GM19463 (cell line): ENCODE measurements around the gene MYO5C.
A peak's percentile ranks its signal among the peaks of the same experiment; 100 is the strongest.
"Not testable (repeated sequence)": the region's sequence is repeated elsewhere in the genome, so short reads cannot be mapped to it uniquely, and the experiment has no call there.

Experiments
- ATAC-seq: cut with Tn5 transposase; IDR thresholded peaks from one replicate; pipeline ENCODE4 v1.9.1; 2021; ENCODE audit warnings: mild to moderate bottlenecking, moderate library complexity; ENCODE audit not compliant: unreplicated experiment

MYO5C gene

DNA sequence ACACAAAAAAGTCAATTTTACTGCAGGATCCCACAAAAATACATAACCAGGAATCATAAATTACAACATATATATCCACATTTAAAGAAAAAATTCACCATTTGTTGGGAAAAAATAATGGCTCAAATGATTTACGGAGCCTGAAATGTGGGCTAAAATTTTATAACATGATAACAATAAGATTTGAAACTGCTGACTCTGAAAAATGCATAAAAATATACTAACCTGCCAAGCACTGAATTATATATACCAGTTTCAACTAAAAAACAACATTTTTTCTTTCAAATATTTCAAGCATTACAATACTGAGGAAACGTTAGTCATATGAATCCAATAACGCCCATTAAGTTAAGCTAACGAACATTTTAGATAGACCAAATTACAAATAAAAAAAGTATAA is 12.2 kb upstream of the MYO5C start:
- ATAC-seq: no peak

DNA sequence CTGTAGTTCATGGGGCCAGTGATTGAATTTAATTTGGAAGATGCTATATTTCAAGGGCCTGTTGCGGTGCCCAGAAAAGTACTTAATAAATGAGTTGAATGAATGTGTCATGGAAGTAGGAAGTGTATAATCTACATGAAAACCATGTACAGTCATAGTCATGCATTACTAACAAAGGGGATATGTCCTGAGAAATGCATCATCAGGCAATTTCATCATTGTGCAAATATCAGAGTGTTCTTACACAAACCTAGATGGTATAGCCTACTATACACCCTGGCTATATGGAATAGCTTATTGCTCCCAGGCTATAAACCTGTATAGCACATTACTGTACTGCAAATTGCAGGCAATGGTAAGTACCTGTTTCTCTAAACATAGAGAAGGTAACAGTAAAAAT is 10.7 kb upstream of the MYO5C start:
- ATAC-seq: no peak

DNA sequence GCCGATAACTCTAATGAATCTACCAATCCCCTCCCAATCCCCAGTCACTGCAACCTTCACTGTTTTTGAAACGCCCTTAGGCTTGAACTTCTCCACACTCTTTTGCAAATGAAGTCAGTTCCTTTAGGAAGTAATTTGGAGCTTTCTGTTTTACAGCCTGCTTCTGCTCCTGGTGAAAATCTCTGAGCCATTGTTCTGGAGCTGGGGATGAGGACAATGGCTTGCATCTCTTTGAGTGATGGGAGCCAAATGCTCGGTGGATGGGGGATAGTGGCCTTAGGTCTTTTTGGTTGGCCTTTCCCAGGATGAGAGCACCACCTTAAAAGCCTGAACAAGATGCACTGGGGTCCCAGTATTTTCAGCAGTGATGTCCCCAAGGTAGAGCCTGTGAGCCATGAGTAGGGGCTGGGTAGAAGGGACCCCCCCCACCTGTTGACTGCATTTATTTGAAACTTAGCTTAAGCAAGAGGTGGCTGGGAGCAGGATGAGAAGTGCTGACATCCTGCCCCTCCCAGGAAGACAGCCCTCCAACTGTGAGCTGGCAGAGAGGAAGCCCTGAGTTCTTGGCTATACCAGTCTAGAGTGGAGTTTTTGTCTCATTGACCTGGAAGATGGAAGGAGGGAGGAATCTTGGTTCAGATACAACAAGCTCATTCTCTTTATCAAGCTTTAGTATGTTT is 7.6 kb upstream of the MYO5C start:
- ATAC-seq: no peak

DNA sequence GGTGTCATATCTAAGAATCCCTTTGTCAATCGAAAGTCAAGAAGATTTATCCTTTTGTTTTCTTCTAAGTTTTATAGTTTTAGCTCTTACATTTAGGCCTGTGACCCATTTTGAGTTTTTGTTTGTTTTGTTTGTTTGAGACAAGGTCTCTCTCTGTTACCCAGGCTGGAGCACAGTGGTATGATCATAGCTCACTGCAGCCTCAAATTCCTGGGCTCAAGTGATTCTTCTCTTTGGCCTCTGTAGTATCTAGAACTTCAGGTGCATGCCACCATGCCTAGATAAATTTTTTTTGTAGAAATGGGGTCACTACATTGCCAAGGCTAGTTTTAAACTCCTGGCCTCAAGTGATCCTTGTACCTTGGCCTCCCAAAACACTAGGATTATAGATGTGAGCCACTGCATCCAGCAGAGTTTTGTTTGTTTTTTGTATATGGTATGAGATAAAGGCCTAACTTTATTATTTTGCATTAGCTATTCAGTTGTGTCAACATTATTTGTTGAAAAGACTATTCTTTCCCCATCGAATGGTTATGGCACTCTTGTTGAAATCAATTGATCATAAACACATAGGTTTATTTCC is 5.8 kb upstream of the MYO5C start:
- ATAC-seq: no peak

DNA sequence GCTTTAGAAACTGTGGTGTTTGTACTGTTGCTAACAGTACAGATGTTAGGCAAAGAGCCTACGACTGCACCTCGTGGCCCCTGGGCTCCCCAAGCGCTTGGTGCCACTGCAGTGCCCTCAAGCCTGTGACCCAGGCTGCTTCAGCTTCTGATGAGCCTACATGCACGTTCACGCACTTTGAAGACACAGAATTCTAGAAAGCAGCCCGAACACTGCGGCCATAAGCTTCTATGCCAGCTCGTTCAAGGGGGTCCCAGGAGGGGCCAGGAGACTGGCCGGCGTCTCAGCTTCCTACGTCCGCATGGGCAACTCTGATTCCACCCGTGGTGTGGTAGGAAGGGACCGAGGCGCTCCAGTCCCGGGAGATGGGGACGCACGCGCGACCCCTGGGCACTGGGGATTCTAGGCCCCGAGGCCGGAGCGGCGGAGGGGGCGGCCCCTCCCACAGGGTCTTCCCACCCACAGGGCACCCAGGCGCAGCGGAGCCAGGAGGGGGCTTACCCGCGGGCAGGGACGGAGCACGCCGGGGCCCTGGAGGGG is 653 bp downstream of the MYO5C start:
- peak; percentile 19 for ATAC-seq

DNA sequence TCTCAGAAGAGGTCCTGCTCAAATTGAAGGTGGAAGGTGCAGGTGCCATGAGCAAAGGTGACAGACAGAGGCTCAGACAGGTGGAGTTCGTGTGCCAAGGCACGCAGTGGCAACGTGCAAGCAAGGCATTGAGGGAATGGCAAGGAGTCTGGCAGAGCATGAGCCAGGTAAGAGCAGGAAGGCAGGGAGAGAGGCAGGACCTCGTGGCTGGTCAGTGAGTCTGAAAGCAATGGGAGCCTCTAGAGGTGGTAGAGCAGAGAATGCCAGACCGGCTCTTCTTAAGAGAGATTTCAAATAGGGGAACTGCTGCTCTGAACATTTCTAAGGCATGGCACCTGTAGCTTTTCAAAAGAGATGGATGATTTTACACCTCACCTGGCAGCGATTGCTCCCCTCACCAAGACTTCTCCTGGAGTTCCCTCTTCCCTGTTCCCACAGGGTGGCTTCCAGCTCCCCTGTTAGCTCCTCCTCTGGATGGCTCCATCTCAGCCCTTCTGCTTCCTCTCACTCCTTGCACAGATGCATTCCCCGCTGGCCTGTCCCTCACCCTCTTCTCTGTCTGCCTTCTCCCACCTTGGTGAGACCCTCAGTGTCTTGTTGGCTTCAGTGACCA is 2.7 kb downstream of the MYO5C start:
- ATAC-seq: no peak

DNA sequence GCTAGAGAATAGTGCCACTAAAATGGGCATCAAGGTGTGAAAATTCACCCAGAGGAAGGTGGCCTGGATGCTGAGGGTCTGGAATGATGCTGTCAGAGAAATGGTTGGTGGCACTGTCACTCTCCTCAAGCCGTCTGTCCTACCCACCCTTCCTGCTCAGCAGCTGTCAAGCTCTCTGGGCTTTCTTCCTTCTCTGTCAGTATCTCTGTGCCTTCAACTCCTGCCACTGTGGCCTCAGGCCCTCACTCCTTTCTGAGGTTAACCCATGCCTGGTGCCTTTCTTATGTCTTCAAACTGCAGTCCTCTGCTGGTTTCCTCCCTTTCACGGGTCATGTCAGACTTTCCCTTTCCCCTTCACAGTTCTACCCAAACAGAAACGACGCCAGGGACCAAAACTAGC is 4.4 kb downstream of the MYO5C start:
- peak; percentile 38 for ATAC-seq

DNA sequence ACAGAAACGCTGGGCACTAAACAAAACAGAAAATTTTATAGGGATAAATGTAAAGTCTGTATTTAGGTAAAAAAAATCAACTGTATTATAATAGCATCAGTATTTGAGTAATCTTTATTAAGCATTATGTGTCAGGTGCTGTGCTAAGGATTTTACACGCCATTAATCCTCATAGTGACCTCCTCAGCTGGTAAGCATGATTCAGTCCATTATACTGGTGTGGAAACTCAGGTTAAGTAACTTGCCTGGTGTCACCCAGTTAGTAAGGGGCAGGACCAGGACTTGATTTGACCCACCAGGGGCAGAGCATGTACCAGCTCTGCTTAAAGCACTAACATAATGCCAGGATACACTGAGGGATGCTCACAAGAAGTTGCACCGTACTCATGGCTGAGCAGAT is 4.8 kb downstream of the MYO5C start:
- ATAC-seq: no peak

DNA sequence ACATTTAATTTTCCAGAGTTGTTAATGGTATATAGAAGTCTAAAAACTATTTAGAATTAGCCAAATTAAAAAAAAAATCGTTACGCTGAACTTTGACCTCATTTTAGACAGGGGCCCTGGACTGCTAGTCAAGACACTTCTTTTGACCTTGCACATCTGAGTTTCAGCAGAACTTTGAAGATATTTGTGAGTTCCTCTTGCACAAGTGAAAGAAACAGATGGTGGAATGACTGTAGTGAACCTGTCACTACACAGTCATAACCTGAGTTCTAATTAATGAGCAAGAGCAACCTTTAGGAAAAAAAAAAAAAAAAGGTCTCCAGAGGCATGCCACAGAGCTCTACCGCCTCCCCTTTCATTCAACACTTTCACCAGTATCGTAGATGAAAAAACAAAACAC is 5.3 kb downstream of the MYO5C start:
- peak; percentile 43 for ATAC-seq

DNA sequence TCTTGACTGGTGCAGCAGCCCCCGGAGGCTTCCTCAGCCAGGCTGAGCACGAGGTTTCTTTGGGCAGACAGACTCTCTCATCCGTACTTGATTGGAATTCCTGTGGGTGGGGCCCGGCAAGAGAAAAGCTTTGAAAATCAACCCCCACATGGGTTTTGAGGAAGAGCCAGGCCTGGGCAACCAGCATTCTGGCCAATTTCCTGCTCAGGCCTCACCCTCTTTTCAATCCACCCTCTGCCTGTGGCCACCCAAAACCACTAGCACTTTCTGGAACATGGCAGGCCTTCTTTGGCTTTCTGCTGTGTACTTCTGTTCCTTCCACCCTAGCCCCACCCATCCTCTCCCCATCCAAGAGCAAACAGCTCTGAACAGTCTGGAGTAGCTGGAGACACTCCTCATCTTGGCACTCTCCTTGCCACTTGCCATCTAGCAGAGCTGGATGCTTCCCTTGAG is 5.9 kb downstream of the MYO5C start:
- ATAC-seq: no peak

DNA sequence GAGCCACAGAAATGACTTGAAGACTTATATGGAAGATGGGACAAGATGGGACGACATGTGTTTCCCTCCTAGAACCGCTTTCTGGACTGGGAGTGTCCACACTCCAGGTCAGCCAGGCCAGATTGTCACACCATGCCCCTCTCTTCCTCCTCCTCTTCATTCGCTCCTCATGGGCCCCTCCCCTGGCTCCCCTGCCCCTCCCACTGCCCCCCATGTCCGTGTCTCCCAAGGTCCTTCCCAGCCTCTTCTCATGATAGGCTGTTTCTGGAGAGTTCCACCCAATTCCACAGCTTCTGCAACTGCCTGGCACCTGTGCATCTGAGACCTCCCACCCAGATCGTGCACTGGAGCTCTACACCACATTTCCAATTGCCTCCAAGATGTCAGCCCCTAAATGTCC is 6.6 kb downstream of the MYO5C start:
- no peak for ATAC-seq

DNA sequence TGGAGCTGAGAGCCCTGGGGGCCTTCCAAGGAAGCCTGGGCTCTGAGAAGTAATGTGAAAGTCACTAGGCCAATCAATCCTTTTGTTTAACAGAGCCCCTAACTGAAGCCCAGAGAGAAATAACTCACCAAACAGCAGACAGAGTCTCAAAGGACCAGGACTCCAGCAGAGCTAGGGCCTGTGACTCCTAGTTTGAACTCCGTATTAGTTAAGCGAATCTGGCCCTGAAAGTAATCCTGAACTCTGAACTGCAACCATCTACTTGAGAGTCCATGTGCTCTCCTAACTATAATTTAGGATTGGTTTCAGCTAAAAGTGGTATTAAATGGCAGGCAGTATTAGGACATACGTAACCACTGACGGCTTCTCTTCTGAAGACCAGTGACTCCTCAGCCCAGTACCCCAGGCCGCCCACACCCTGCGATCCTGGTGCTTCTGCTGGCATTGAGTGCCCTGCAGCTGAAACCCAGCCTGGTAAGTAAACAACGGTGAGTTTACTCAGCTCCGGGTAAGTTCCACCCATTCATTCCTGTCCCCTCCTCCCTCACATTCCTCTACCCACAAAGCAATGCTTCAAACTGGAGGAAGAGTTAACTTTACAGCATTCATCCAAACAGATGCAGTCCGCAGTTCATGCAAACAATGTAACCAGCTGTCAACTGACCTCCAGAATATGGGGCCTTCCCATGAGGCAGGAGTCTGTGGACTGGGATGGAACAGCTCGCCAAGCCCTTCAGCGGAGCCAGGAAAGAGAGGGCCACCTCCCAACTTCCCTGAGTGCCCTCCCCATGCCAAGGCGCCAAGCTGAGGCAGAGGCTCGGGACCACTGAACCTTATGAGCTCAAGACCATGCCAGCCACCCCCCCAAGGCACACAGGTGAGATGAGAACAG is 7.3 kb downstream of the MYO5C start:
- no peak for ATAC-seq

DNA sequence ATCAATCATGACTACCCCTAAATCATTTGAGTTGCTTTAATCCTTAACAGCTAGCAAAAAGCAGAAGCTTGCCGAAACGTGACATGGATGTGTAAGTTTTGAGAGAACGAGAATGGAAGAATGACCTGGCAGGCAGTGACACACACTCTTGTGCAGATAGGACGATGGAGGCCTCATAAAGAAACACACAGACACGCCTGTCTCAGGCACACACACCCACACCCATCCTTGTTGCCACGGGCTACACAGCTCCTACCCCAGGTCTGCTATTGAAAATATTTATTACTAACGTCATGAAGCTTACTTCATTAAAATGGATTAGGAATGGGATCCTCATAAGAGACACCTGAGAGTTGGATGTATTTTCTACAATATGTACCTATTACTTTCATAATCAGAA is 8.5 kb downstream of the MYO5C start:
- no peak for ATAC-seq

DNA sequence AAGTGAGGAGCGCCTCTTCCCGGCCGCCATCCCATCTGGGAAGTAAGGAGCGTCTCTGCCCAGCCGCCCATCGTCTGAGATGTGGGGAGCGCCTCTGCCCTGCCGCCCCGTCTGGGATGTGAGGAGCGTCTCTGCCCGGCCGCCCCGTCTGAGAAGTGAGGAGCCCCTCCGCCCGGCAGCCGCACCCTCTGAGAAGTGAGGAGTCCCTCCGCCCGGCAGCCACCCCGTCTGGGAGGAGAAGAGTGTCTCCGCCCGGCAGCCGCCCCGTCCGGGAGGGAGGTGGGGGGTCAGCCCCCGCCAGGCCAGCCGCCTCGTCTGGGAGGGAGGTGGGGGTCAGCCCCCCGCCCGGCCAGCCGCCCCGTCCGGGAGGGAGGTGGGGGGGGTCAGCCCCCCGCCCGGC is 9.7 kb downstream of the MYO5C start:
- not testable (repeated sequence) for ATAC-seq

DNA sequence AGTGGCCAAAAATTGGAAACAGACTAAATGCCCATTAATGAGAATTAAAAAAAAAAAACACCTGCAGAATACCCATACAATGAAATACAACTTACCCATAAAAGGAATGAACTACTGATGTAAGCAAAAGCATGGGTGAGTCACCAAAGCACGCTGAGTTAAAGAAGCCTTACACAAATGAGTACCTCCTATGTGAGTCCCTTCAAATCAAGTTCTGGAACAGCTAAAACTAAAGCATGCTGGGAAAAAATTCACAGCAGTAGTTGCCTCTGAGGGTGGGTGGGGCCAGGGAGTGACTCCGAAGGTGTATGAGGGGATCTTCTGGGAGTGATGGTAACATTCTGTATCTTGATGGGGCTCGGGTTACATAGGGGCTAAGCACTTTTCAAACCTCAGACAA is 11.4 kb downstream of the MYO5C start:
- ATAC-seq: no peak

DNA sequence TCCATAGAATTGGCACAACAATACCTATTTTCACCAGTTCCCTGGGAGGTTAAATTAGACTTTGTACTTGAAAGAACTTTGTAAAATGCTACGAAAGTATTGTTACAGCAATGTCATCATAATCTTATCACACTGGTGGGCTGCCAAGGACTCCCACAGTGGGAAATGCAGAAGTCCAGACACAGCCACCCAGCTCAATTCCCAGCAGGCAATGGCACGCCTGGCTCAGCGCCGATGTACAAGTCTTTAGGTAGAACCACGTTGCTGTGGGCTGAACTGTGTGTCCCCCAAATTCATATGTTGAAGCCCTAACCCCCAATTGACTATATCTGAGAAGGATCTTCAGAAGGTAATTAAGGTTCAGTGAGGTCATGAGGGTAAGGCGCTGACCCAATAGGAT is 12.3 kb downstream of the MYO5C start:
- ATAC-seq: no peak

DNA sequence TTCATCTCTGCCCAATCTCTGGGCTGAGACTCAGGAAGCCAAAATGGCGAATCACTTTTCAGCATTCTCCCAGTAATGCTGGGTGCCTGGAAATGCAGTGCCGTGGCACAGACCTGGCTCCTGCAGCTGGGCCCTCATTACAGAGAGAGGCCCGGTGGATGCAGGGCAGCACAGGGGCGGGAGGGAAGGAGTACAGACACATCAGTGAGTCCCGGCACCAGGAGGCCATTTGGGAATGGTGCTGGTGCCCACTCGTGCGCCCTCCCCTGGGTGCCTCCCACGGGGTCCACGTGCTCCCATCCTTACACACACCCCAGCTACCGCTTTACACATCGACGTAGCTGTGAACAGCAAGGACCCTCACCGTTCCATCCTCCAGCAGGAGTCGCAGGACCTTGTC is 13.2 kb downstream of the MYO5C start:
- no peak for ATAC-seq

DNA sequence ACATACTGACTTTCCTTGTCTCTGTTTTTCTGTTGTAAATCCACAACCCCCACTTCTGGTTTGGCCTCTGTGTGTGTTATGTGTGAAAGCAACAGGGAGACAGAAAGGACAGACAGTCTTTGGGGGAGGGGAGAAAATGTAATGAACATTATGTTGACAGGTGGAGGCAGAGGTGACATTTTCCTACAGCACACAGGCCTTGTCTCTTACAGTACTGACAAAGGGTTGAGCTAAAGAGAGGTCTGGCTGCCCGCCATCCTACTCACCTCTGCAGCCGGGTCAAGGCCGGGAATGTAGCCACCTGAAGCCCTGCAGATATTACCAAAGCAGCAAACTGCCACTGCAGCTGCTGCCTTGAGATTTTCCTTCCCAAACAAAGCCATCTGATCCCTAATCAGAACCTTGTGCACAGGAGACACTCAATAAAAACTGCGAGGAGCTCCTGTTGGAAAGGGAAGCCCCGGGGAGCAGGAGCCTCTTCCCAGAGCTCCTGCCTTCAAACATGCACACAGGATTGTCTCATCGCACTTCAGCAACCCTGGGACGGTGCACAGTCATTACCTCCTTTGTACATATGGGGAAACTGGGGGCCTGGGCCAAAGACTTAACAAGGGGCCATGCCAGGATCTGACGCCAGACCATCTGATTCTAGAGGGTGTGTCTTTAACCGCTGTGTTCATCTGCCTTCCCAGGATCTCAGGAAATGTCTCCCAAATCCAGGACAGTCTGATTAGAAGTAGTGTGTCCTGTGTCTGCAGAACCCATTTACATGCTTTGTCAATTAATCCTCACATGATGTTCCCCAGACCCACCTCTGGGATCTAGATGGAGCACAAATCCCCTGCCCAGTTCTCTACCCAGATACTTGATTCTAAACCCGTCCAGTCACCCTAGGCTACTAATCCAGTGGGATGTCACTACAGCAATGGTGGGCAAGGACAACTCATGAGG is 14.2 kb downstream of the MYO5C start:
- no peak for ATAC-seq

DNA sequence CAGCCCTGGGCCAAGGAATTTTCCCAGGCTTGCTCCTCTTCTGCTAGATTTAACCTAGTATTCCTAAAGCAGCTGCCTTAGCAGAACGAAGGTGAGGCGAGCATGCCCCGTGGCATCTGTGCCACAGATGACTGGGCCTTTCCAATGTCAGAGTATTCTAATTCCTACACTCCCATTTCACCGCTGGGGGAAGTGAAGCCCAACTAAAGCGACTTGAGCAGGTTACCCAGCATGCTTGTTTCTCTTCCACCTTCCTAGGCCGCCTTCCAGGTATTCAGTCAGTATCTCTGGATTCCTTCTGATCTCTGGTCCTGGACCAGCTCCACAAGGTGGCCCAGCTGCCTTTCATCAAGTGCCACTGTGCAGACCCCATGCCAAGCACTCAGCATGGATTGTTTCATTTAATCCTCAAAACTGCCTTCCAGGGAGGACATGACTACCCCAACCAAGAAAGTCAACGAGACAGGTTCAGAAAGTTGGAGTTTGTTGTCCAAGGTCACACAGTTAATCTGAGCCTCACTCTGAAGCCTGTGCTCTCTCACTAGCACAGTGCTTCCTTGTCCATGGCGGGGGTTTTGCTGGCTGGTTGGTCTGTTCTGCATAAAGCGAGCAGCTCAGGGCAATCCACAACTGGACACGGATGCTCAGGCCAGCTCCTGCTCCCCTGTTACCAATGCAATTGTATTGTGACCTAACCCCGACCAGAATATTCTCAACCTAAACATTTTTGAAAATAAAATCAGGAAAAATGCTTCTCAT is 15.1 kb downstream of the MYO5C start:
- ATAC-seq: no peak
